Measurements from ENCODE around the gene HS3ST4.
A peak's percentile ranks its signal among the peaks of the same experiment; 100 is the strongest.

The HS3ST4 gene

DNA sequence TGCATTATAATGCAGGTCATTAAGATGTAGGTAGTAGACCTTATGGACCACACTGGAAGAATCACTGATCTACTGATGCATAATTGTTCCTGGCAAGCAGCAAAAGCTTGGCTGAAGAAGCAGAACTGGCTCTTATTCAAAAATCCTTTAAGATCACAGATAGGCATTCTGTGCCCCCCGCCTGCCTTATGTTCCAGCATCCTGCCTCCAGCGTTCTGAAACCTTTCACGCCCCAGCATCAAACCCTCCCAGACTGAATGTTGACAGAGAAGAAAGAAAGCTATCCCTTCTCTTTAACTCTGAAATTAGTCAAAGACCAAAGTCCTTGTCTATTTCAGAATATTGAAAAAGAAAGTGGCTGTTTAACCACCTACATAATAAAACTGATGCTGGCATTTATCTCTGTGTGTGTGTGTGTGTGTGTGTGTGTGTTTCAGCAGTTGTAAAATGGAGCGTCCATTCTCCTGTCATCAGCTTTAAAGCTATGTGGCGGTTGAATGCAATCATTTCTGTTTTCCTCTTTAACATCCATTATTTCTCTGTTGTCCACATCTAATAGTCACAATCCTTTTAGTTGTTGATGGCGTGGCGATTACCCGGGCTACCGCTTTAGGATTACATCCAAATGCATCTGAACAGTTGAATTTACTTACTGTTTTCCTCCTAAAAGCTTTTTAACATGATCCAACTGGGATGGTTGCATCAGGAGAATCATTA, 350.4 kb downstream of the HS3ST4 start:
- no peaks in the 10 kb centered on the region for H3K9me3 ChIP-seq (ENCODE audit: control insufficient read depth, insufficient read depth, low read depth, low read length)
- H3K9ac ChIP-seq (ENCODE audit: low read length) = no peak overlapping the region
- 0 out of 2 replicates have a peak, but pooled peaks cover 4% of the 10 kb centered on the region for H3K4me1 ChIP-seq (ENCODE audit: control insufficient read depth, insufficient read depth, low read length)
- H3K36me3 ChIP-seq (ENCODE audit: control insufficient read depth, insufficient read depth, low read length) = no peaks in the 10 kb centered on the region
- no peak overlapping the region for H3K4me3 ChIP-seq (ENCODE audit: low read depth, low read length)
- no peak overlapping the region for H3K27ac ChIP-seq (ENCODE audit: low read depth, low read length)
- no peaks in the 10 kb centered on the region for H3K27me3 ChIP-seq (ENCODE audit: control insufficient read depth, insufficient read depth, low read length)

DNA sequence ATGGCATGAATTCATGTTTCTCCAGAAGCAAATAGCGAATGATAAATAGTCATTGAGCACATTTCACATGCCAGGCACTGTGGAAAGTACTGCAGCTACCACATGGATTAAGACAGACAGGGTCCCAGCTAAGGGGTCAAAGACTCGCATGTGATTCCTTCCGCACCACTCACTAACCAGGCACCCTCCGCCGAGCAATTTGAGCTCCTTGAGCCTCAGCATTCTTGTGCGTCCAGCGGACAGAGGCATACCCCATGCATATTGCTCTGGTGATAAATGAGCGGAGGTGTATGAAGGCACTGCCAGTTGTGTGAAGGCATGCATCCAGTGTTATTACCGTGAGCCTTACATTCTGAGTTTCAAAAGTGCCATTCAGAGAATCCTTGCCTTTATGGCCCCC, 358.7 kb downstream of the HS3ST4 start:
- Histone ChIP-seq H3K27me3 (ENCODE audit: control insufficient read depth, insufficient read depth, low read length) (no peaks in the 10 kb centered on the region), H3K36me3 (ENCODE audit: control insufficient read depth, insufficient read depth, low read length) (no peaks in the 10 kb centered on the region), H3K27ac (ENCODE audit: low read depth, low read length) (peak overlapping the region; percentile 73), H3K4me3 (ENCODE audit: low read depth, low read length) (peak overlapping the region; percentile 15; the same call in 1 of the 2 replicates), H3K4me1 (ENCODE audit: control insufficient read depth, insufficient read depth, low read length) (peaks cover 41% of the 10 kb centered on the region), H3K9me3 (ENCODE audit: control insufficient read depth, insufficient read depth, low read depth, low read length) (no peaks in the 10 kb centered on the region), H3K9ac (ENCODE audit: low read length) (peak overlapping the region; percentile 64)

DNA sequence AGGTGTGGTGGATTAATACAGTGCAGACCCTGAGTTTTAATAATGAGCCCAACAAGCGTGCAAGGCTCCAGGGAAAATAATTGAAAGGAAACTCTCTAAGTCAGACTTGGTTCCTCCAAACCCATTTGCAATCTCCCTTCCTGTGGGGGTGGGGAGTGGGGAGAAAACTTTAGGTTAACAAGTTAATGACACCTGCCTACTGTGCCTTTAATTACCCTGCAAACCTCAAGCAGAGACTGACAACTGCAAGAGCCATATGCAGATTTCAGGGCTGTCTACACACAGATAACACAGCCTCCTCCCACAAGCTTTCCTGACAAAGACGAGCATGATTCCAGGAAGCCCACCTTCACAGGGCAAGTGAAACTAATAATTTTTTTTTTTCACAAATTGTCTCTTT, 359.3 kb downstream of the HS3ST4 start:
- H3K9me3 ChIP-seq (ENCODE audit: control insufficient read depth, insufficient read depth, low read depth, low read length) = no peaks in the 10 kb centered on the region
- peaks cover 46% of the 10 kb centered on the region for H3K4me1 ChIP-seq (ENCODE audit: control insufficient read depth, insufficient read depth, low read length)
- H3K9ac ChIP-seq (ENCODE audit: low read length) = peak overlapping the region; percentile 64
- H3K4me3 ChIP-seq (ENCODE audit: low read depth, low read length) = peak overlapping the region; percentile 15; the same call in 1 of the 2 replicates
- no peaks in the 10 kb centered on the region for H3K36me3 ChIP-seq (ENCODE audit: control insufficient read depth, insufficient read depth, low read length)
- H3K27me3 ChIP-seq (ENCODE audit: control insufficient read depth, insufficient read depth, low read length) = no peaks in the 10 kb centered on the region
- H3K27ac ChIP-seq (ENCODE audit: low read depth, low read length) = peak overlapping the region; percentile 73

DNA sequence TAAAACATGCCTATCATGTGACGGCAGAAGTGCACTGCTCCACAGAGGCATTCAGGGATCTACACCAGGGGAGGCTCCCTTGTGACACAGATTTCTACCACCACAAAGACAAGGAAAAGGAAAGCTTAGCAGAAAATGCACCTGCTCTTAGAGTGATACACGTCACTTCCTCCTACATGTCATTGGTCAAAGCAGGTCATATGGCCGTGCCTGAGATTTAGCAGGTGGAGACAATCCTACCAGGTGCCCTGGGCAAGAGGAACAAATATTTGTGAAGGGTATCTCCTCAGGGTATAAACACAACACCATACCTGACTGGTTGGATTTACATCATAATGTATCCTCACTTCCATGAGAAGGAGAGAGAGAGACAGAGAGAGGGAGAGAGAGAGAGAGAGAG, 362.1 kb downstream of the HS3ST4 start:
- Histone ChIP-seq H3K4me3 (ENCODE audit: low read depth, low read length) (no peak overlapping the region), H3K27me3 (ENCODE audit: control insufficient read depth, insufficient read depth, low read length) (no peaks in the 10 kb centered on the region), H3K27ac (ENCODE audit: low read depth, low read length) (no peak overlapping the region), H3K9me3 (ENCODE audit: control insufficient read depth, insufficient read depth, low read depth, low read length) (no peaks in the 10 kb centered on the region), H3K4me1 (ENCODE audit: control insufficient read depth, insufficient read depth, low read length) (peaks cover 65% of the 10 kb centered on the region), H3K9ac (ENCODE audit: low read length) (no peak overlapping the region), H3K36me3 (ENCODE audit: control insufficient read depth, insufficient read depth, low read length) (no peaks in the 10 kb centered on the region)

DNA sequence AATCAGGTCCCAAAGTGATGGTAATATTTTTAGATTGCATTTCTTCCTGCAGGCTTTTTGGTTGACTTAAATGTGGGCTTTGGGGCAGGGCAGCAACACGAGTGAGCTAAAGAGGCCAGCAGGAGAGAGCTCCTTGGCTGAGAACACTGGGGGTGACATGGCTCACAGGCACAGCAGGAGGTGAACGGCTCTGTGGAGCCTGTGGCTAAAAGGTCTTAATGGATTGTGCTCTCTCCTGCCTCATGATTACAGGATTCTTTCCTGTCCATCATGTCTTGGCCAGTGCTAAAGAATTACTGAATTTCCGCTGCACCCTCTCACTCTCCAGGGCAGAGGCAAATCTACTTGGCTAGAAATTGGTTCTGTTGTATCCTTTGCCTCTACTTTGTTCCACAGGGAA, 366.6 kb downstream of the HS3ST4 start:
- Histone ChIP-seq H3K36me3 (ENCODE audit: control insufficient read depth, insufficient read depth, low read length) (no peaks in the 10 kb centered on the region), H3K9ac (ENCODE audit: low read length) (no peak overlapping the region), H3K27me3 (ENCODE audit: control insufficient read depth, insufficient read depth, low read length) (no peaks in the 10 kb centered on the region), H3K27ac (ENCODE audit: low read depth, low read length) (no peak overlapping the region), H3K4me3 (ENCODE audit: low read depth, low read length) (no peak overlapping the region), H3K4me1 (ENCODE audit: control insufficient read depth, insufficient read depth, low read length) (peaks cover 39% of the 10 kb centered on the region), H3K9me3 (ENCODE audit: control insufficient read depth, insufficient read depth, low read depth, low read length) (no peaks in the 10 kb centered on the region)

DNA sequence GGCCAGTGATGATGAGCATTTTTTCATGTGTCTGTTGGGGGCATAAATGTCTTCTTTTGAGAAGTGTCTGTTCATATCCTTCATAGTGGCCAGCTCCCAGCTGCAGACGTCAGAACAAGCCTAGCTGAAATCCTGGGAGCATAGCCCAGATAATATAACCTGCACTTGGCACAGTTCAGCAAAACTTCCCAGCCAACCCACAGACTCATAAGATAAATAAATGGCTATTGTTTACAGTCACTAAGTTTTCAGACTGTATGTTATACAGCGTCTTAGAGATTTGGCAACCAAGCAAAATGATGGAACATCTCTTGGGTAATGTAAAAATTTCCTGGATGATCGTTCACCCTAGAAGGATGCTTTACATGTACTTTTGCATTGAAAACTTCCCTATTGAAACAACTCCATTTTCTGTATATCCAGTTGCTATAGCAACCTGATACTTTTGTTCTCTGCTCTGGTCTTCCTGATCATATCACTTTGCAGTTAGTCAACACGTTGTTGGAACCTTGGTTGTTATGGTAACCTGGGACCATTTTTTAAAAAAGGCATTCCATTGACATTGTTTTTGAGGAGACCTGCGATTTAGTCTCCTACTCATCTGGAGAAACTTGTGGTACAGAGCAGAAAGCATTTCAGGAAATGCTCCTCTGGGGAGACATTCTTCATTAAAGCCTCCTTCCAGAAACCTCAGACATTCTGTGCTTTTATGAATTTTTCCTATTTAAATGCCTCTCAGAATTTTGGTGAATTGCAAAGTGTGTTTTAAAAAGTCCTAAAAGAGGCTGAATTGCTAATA, 378.7 kb downstream of the HS3ST4 start:
- H3K4me3 ChIP-seq (ENCODE audit: low read depth, low read length) = no peak overlapping the region
- no peaks in the 10 kb centered on the region for H3K27me3 ChIP-seq (ENCODE audit: control insufficient read depth, insufficient read depth, low read length)
- no peak overlapping the region for H3K27ac ChIP-seq (ENCODE audit: low read depth, low read length)
- H3K9ac ChIP-seq (ENCODE audit: low read length) = no peak overlapping the region
- peaks cover 6% of the 10 kb centered on the region for H3K9me3 ChIP-seq (ENCODE audit: control insufficient read depth, insufficient read depth, low read depth, low read length)
- H3K36me3 ChIP-seq (ENCODE audit: control insufficient read depth, insufficient read depth, low read length) = no peaks in the 10 kb centered on the region
- peaks cover 18% of the 10 kb centered on the region for H3K4me1 ChIP-seq (ENCODE audit: control insufficient read depth, insufficient read depth, low read length)

DNA sequence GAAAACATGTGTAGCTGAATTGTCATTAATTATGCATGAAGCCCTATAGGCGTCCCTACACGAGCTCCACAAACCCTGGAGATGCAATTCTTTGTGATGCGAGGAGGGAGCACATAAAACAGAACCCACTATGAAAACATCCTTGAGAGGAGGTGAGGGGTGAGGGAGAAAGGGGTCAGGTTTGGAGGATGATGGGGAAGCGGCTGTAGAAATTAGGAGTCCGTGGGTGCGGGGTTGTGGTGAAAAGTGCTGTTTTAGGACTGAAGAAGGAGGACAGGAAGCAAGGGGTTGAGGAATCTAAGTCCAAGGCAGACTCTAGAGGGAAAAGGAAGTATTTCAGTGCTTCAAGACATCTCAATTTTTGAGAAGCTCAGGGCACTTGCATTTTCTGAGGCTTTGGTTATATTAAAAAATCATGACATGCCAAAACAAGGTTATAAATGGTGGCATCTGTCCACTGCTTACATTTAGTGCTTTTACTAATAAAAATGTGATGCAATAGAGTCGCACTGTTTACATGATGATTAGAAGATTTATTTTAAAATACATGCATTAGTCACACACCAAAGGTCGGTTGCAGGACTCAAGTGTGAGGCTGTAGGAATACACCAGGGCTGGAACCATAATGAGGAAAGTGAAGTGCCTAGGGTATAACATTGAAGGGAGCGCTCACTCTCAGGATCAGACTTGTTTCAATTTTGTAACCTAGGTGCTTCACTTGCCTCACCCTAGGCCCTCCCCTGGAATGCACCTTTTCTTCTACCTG, 379.5 kb downstream of the HS3ST4 start:
- peaks cover 6% of the 10 kb centered on the region for H3K9me3 ChIP-seq (ENCODE audit: control insufficient read depth, insufficient read depth, low read depth, low read length)
- no peak overlapping the region for H3K4me3 ChIP-seq (ENCODE audit: low read depth, low read length)
- no peak overlapping the region for H3K9ac ChIP-seq (ENCODE audit: low read length)
- H3K4me1 ChIP-seq (ENCODE audit: control insufficient read depth, insufficient read depth, low read length) = peaks cover 20% of the 10 kb centered on the region
- no peaks in the 10 kb centered on the region for H3K36me3 ChIP-seq (ENCODE audit: control insufficient read depth, insufficient read depth, low read length)
- H3K27ac ChIP-seq (ENCODE audit: low read depth, low read length) = no peak overlapping the region
- H3K27me3 ChIP-seq (ENCODE audit: control insufficient read depth, insufficient read depth, low read length) = no peaks in the 10 kb centered on the region

DNA sequence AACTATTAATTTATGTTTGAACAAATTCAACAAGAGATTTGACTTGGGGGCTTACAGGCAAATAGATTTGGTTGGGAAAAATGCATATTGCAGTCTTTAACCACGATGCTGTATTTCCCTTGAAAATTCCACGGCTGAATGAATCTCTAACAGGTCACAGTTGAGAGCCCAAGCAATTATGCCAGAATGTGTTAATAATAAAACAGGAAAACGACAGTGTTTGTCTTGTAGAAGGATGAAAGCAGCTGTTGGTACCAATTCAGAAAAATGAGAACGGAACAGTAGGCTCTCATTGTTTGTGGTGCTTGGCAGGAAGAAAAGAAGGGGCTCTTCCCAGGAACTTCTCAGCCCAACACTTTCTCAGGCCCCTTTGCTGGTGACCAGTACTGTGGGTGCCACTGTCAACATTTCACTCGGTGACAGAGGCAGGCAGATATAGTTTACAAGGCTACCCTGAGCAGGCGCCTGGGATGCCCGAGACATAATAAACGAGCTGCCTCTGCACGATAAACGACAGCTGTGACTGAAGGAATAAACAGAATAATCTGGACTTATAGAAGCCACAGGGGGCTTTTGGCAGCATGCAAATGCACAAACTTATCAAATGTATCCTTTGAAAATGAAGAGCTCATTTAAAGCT, 387.1 kb downstream of the HS3ST4 start:
- Histone ChIP-seq H3K9me3 (ENCODE audit: control insufficient read depth, insufficient read depth, low read depth, low read length) (peaks cover 9% of the 10 kb centered on the region), H3K36me3 (ENCODE audit: control insufficient read depth, insufficient read depth, low read length) (no peaks in the 10 kb centered on the region), H3K27me3 (ENCODE audit: control insufficient read depth, insufficient read depth, low read length) (no peaks in the 10 kb centered on the region), H3K4me3 (ENCODE audit: low read depth, low read length) (no peak overlapping the region), H3K9ac (ENCODE audit: low read length) (no peak overlapping the region), H3K4me1 (ENCODE audit: control insufficient read depth, insufficient read depth, low read length) (peaks cover 7% of the 10 kb centered on the region; the same call in 1 of the 2 replicates), H3K27ac (ENCODE audit: low read depth, low read length) (no peak overlapping the region)

DNA sequence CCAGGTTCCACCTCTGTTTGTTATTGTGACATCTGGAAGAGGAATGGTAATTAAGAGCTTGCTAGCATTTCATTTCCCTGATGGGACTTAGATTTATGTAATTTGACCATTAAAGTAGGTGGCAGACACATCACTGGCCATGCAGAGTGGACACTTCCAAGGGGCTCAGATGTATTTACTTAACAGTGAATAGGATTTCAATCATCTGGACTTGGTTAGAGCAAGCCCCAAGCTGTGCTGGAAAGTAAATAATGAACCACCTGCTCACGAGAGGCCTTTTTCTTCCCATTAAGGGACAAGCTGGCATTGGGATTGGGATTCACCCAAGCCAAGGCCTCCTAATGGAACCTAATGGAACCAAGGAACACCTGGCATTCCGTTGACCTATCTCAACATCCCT, 395.3 kb downstream of the HS3ST4 start:
- Histone ChIP-seq H3K9ac (ENCODE audit: low read length) (no peak overlapping the region), H3K4me3 (ENCODE audit: low read depth, low read length) (no peak overlapping the region), H3K27ac (ENCODE audit: low read depth, low read length) (no peak overlapping the region), H3K27me3 (ENCODE audit: control insufficient read depth, insufficient read depth, low read length) (no peaks in the 10 kb centered on the region), H3K9me3 (ENCODE audit: control insufficient read depth, insufficient read depth, low read depth, low read length) (no peaks in the 10 kb centered on the region), H3K4me1 (ENCODE audit: control insufficient read depth, insufficient read depth, low read length) (no peaks in the 10 kb centered on the region), H3K36me3 (ENCODE audit: control insufficient read depth, insufficient read depth, low read length) (no peaks in the 10 kb centered on the region)

DNA sequence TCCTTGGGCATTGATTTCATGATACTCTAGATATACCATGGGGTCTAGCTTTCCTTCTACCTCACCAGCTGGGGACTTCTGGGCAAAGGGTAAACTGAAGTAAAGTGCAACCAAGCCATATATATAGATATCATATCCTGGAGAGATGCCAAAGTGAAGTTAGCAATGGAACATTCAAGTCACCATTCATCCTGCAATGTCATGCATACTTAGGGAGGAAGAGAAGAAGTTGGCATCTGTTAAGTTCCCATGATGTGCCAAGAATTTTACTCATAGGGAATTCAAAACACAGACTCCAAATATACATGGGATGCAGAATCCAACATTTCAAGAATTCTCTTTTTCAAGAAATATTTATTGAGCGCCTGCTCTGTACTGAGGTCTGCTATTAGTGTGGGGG, 399.8 kb downstream of the HS3ST4 start:
- no peaks in the 10 kb centered on the region for H3K4me1 ChIP-seq (ENCODE audit: control insufficient read depth, insufficient read depth, low read length)
- H3K27me3 ChIP-seq (ENCODE audit: control insufficient read depth, insufficient read depth, low read length) = no peaks in the 10 kb centered on the region
- no peak overlapping the region for H3K27ac ChIP-seq (ENCODE audit: low read depth, low read length)
- no peaks in the 10 kb centered on the region for H3K9me3 ChIP-seq (ENCODE audit: control insufficient read depth, insufficient read depth, low read depth, low read length)
- H3K4me3 ChIP-seq (ENCODE audit: low read depth, low read length) = no peak overlapping the region
- H3K9ac ChIP-seq (ENCODE audit: low read length) = no peak overlapping the region
- no peaks in the 10 kb centered on the region for H3K36me3 ChIP-seq (ENCODE audit: control insufficient read depth, insufficient read depth, low read length)

Measured in HUES6 (cell line).